Stimulated activated naive CD4-positive, alpha-beta T cell treated with Interleukin-2 at 50 U/mL for 16 hours (primary cell): Measurements from ENCODE around the gene SMIM44.

Experiments used
- DNase-seq: peaks from one replicate; lab custom pipeline; 2025; lab: John Stamatoyannopoulos, UW

SMIM44 gene

GRCh38 chr19:3477506-3477905 lies 5.7 kb downstream of the SMIM44 start:
- no peak for DNase-seq

- DNase-seq = no peak
Measured at GRCh38 chr19:3476830-3477229, 6.4 kb downstream of the SMIM44 start.

- DNase-seq = no peak
Measured at GRCh38 chr19:3475449-3475848, 7.8 kb downstream of the SMIM44 start.

- DNase-seq = no peak
Measured at GRCh38 chr19:3474614-3475013, 8.6 kb downstream of the SMIM44 start.

- DNase-seq = no peak
Measured at GRCh38 chr19:3474010-3474409, 9.2 kb downstream of the SMIM44 start.

- peak; percentile 10 for DNase-seq
Measured at GRCh38 chr19:3471954-3472655, 11.1 kb downstream of the SMIM44 start.

- no peak for DNase-seq
Measured at GRCh38 chr19:3470500-3471128, 12.6 kb downstream of the SMIM44 start.

GRCh38 chr19:3469638-3470499 lies 13.4 kb downstream of the SMIM44 start:
- DNase-seq = no peak

- DNase-seq = no peak
Measured at GRCh38 chr19:3468211-3468610, 15.0 kb downstream of the SMIM44 start.

GRCh38 chr19:3467437-3468198 lies 15.6 kb downstream of the SMIM44 start:
- DNase-seq = no peak

- no peak for DNase-seq
Measured at GRCh38 chr19:3466635-3467034, 16.6 kb downstream of the SMIM44 start.

GRCh38 chr19:3465552-3465951 lies 17.7 kb downstream of the SMIM44 start:
- no peak for DNase-seq

- no peak for DNase-seq
Measured at GRCh38 chr19:3464587-3465235, 18.5 kb downstream of the SMIM44 start.

GRCh38 chr19:3463714-3464586 lies 19.3 kb downstream of the SMIM44 start:
- DNase-seq = no peak

- no peak for DNase-seq
Measured at GRCh38 chr19:3462991-3463713, 20.1 kb downstream of the SMIM44 start.

- DNase-seq = no peak
Measured at GRCh38 chr19:3459965-3460582, 23.2 kb downstream of the SMIM44 start.

GRCh38 chr19:3459089-3459881 lies 24.0 kb downstream of the SMIM44 start:
- DNase-seq = no peak

- no peak for DNase-seq
Measured at GRCh38 chr19:3458229-3459088, 24.8 kb downstream of the SMIM44 start.
